ENCODE measurements around the gene PTPRT.

- TF ChIP-seq POLR2A (IDR thresholded peaks at IDR 0.05) (no peak), EP300 (IDR thresholded peaks at IDR 0.05; ENCODE audit: low read depth) (no peak)
- TF ChIP-seq, protein P1, sequence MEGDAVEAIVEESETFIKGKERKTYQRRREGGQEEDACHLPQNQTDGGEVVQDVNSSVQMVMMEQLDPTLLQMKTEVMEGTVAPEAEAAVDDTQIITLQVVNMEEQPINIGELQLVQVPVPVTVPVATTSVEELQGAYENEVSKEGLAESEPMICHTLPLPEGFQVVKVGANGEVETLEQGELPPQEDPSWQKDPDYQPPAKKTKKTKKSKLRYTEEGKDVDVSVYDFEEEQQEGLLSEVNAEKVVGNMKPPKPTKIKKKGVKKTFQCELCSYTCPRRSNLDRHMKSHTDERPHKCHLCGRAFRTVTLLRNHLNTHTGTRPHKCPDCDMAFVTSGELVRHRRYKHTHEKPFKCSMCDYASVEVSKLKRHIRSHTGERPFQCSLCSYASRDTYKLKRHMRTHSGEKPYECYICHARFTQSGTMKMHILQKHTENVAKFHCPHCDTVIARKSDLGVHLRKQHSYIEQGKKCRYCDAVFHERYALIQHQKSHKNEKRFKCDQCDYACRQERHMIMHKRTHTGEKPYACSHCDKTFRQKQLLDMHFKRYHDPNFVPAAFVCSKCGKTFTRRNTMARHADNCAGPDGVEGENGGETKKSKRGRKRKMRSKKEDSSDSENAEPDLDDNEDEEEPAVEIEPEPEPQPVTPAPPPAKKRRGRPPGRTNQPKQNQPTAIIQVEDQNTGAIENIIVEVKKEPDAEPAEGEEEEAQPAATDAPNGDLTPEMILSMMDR (IDR thresholded peaks at IDR 0.05): no peak
These were observed 302.4 kb downstream of the PTPRT start for GRCh38 chr20:42887281-42887680.

Measured in transverse colon (tissue), 3 donors.